NCI-H345 treated with DMSO at 0.1 percent for 48 hours (cell line): ENCODE data around the gene WDR19.
A peak's percentile ranks its signal among the peaks of the same experiment; 100 is the strongest.
"Not testable (repeated sequence)": the region's sequence is repeated elsewhere in the genome, so short reads cannot be mapped to it uniquely, and the experiment has no call there.

Experiments
- DNase-seq: peaks from one replicate; lab custom pipeline; 2025; ENCODE audit not compliant: unreplicated experiment; lab: John Stamatoyannopoulos, UW

WDR19 gene

GRCh38 chr4:39181905-39182638, at the start of gene WDR19:
WDR19 (plus strand) TSS chr4:39182529; CDS start chr4:39182558, 29 bp downstream.
- DNase-seq, result peak; percentile 92

DNA sequence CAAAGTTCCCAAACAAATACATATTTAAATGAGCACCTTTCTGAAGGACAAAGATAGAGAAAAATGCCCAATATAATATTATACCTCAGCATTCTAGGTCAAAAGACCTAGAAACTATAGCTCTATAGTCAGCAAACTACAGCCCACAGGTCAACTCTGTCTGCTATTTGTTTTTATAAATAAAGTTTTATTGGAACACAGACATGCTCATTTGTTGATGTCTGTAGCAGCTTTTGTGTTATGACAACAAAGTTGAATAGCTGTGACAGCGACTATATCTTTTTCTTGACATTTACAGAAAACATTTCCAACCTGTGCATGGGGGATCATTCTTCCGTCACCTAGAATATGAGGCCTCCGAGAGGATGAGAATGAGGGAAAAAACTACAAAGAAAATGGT, 48.7 kb upstream of the WDR19 start:
- no peak for DNase-seq

DNA sequence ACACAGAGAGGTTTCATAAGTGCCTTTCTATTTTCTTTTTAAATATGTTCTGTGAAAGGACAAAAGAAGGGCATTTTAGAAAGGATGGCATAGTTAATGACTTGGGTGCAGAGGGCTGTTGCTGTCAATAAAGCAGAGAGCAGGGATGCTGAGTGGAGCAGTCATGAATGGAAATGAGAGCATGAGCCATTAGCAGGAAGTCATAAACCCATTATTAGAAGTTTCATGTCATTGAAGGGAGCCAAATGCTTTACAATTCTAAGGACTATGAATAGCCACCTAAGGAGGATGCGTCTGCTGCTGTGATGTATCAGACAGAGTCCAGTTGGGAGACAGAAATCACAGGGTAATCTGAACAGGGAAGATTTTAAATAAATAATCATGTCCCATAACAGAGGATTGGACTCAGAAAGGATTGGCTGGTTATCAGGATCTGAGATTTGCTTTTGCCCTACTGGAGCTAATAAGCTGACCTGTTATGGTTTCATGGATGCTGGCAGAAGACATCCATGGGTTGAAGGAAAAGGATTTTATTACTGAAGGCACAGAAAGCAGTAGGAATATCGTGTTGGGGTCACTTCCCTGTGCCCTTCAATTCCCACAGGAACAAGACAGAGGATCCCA, 47.5 kb upstream of the WDR19 start:
- peak; percentile 12 for DNase-seq

GRCh38 chr4:39138227-39138626, 44.1 kb upstream of the WDR19 start:
- DNase-seq, result not testable (repeated sequence)

DNA sequence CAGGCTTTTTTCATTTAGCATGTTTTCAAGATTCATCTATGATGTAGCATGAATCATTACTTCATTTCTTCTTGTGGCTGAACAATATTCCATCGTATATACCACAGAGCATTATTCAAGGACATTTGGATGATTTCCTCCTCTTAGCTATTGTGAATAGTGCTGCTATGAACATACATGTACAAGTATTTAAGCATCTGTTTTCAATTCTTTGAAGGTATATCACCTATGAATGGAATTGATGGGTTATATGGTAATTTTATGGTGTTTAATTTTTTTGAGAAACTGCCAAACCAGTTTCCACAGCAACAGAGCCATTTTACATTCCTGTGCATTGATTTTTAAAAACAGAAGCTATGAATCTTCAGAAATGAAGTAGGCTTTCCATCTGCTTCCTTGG, 36.1 kb upstream of the WDR19 start:
- no peak for DNase-seq

- no peak for DNase-seq
Observed at GRCh38 chr4:39154009-39154408, 28.3 kb upstream of the WDR19 start.

DNA sequence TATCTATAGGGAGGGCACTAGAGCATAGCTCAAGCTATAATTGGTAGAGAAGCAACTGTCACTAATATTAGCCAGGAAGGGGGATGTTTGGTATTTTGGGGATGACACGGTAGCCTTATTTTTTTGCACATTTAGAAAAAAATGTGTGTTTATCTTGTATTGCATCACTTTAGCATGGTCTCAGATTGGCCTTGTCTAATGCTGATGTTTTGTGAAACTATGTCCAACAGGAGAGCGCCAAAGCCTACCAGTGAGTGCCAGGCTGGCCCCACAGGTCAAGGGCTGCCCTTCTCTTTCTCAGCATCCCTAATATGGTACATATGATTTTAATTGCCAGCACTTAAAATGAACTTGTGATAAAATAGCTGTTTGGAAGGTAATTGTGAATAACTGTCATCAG, 24.8 kb upstream of the WDR19 start:
- no peak for DNase-seq

GRCh38 chr4:39166177-39166576, 16.2 kb upstream of the WDR19 start:
- no peak for DNase-seq

- no peak for DNase-seq
Observed at GRCh38 chr4:39166669-39167068, 15.7 kb upstream of the WDR19 start.

DNA sequence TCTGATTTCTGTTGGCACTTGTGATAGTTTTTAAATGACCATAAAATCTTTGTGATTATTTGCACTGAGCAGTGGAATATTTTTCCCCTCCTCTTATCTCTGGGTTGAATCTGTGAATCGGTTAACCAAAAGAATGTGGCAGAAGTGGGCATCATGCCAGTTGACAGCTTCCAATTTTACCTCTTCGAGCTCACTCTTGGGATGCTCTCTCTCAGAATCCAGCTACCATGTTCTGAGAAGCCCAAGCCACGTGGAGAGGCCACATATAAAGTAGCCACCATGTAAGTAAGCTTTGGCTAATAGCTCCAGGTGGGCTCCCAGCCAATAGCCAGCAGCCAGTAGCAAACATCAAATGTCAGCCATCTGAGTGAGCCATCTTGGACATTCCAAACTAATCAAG, 12.9 kb upstream of the WDR19 start:
- DNase-seq, result no peak

DNA sequence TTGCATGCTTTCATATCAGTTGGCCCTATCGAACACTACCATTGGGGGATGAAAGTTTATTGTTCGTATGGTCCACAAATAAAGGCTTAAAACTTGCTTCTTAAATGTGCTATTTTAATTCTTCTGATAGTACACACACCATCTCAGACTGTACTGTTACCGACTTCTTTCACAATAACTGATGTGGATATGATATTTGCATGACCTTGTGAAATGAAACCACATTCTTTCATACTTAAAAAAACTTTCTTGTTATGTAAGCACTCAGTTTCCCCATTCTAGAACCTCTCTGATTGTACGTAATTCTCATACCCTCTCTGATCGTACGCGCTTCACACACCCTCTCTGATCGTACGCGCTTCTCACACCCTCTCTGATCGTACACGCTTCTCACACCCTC, 12.0 kb upstream of the WDR19 start:
- no peak for DNase-seq

DNA sequence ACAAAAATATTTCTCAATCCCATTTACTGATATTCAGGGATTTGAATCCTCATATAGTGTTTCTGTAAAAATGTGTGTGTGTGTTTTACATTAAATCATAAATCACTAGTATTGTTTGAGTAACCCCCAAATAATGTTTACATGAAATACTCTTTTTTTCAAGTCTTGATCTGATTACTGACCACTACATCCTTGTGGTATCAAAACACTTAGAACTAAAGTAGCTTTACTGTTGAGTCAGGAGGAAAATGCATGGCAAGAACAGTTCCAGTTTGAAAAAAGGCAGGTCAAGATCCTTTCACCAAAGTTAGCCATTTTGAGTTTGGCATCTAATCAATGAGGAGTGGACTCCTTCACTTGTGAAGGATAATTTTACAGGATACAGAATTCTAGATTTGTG, 3.6 kb upstream of the WDR19 start:
- DNase-seq, result no peak

GRCh38 chr4:39179681-39180080, 2.6 kb upstream of the WDR19 start:
- no peak for DNase-seq

DNA sequence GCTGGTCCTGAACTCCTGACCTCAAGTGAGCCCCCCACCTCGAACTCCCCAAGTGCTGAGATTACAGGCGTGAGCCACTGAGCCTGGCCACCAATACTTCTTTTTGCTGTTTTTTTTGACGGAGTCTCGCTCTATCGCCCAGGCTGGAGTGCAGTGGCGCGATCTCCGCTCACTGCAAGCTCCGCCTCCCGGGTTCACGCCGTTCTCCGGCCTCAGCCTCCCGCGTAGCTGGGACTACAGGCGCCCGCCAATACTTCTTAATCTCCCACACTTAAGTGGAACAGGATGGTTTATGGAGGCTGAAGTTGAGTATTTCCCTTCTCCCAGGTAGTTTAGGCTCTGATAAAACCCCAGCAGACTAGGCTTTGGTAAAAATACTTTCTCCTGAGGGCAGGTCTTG, 1.7 kb upstream of the WDR19 start:
- DNase-seq, result not testable (repeated sequence)

DNA sequence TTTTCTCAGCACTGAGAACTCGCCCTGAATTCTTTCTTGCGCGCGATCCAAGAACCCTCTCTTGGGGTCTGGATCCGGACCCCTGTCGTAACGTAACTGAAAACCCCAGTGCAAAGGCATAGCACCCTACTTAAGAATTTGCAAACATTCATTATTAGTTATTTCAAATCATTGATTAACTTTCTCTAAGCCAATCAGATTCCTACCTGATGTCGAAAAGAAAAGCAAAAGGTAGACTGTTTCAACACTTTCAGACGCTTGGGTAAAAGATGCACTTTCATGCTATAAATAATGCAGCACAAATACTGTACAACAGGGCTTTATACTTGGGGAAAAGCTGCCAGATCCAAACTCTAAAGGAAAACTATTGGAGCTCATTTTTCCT, 817 bp upstream of the WDR19 start:
- DNase-seq, result no peak

- DNase-seq, result no peak
Observed at GRCh38 chr4:39201963-39202362, 19.6 kb downstream of the WDR19 start.

- DNase-seq, result no peak
Observed at GRCh38 chr4:39204543-39204942, 22.2 kb downstream of the WDR19 start.

DNA sequence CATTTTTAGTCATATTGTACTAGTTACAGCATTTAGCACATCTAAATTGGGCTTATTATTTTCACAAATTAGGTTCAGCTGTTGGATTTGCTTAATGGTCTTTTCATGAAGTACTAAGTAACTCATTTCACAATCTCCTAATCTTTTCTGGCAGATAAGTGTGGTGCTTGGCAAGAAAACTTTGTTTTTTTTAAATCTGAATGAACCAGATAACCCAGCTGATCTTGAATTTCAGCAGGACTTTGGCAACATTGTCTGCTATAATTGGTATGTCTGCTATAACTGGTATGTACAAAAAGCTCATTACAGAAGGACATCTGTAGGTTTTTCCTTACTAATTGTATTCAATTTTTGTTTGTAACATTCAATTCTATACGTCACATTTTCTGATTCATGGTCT, 22.7 kb downstream of the WDR19 start:
- DNase-seq, result no peak

DNA sequence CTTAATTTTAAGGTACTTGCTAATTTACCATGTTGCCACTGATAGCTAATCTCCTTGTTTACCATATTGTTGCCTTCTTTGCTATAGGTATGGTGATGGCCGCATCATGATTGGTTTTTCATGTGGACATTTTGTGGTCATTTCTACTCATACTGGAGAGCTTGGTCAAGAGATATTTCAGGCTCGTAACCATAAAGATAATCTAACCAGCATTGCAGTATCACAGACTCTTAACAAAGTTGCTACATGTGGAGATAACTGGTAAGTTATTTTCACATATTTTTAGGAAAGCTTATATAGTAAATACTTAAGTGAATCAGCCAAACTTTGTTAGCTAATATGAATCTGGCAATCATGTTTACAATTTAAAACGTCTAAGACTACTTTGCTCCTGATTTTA, 23.1 kb downstream of the WDR19 start:
- no peak for DNase-seq

GRCh38 chr4:39227906-39228305, 45.6 kb downstream of the WDR19 start:
- DNase-seq, result no peak

GRCh38 chr4:39228377-39228776, 46.0 kb downstream of the WDR19 start:
- no peak for DNase-seq

DNA sequence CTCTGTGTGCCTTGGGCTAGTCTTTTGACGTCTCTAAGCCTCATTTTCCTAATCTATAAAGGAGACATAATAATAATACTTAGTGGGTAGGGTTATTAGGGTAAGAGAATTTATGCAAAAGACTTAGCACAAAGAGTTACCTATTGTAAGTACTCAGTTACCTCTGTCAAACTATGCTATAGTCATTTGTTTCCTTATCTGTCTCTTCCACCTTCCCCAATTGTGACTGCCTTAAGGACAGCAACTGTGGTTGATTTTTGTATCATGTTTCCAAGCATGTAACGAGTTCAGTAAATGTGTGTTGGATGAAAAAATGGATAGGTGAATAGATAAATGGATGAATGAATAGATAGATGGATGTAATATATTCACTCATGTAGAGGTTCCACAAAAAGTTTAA, 48.1 kb downstream of the WDR19 start:
- no peak for DNase-seq

- no peak for DNase-seq
Observed at GRCh38 chr4:39231660-39232059, 49.3 kb downstream of the WDR19 start.
